C4-2B (cell line): ENCODE measurements around the gene GSTO1.

Experiments
- CTCF ChIP-seq: fragments of 450-650 bp; conservative IDR thresholded peaks from 2 replicates; pipeline ENCODE4 v1.5.1; 2017; ENCODE audit warnings: mild to moderate bottlenecking
- ZFX ChIP-seq: fragments of 450-650 bp; IDR thresholded peaks from 2 replicates; pipeline ENCODE4 v1.6.1; 2017

DNA sequence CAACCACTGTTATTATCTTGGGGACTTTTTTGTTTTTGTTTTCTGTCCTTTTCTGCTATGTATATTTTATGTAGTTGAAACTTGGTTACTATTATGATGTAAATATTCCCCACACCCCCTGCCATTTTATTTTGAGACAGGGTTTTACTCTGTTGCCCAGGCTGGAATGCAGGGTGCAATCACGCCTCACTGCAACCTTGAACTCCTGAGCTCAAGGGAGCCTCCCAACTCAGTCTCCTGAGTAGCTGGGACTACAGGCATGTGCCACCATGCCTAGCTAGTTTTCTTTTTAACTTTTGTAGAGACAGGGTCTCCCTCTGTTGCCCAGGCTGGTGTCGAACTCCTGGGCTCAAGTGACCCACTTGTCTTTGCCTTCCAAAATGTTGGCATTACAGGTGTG lies 32.2 kb downstream of the GSTO1 start:
- TF ChIP-seq CTCF (no peak), ZFX (no peak)
